GM12878 (cell line): ENCODE data around the gene PRKCB. TPM values are rescaled to one million over a fixed set of nuclear protein-coding genes. Genes with fewer than 3 reads are reported as not detected.

Source experiments
- ATAC-seq: fragments of 200-7000 bp; cut with Tn5 transposase; 3 replicates; pipeline ENCODE4 v1.9.1; 2020; ENCODE audit warnings: mild to moderate bottlenecking, moderate library complexity
- BruUV-seq: library from RNA; stranded (reverse); fragments of 400-500 nt; replicated peaks from 2 replicates; lab custom pipeline; 2021; lab: Mats Ljungman, UMichigan
- CTCF ChIA-PET: fragments of 300-600 bp; sonication (Branson Sonifier 250); formaldehyde crosslinking; extraction: SDS; loops from one replicate; lab custom pipeline; 2021; ENCODE audit warnings: inconsistent platforms; lab: Yijun Ruan, JAX
- POLR2A ChIA-PET: fragments of 350-600 bp; formaldehyde crosslinking; extraction: SDS; loops from one replicate; lab custom pipeline; 2021; ENCODE audit warnings: inconsistent platforms; lab: Charles Lee
- RAD21 ChIA-PET: fragments of 300-600 bp; sonication (Branson Sonifier 250); formaldehyde crosslinking; loops from one replicate; lab custom pipeline; 2023; ENCODE audit warnings: antibody characterized with exemption; ENCODE audit not compliant: unreplicated experiment; lab: Charles Lee
- SMC1A ChIA-PET: fragments of 300-600 bp; sonication (Branson Sonifier 250); formaldehyde crosslinking; loops from one replicate; lab custom pipeline; 2023; ENCODE audit not compliant: unreplicated experiment, uncharacterized antibody; lab: Charles Lee
- DNase-seq: peaks from one replicate; pipeline ENCODE4 v3.0.0-alpha.2; 2011; ENCODE audit warnings: low read depth, low spot score
- FAIRE-seq: peaks from 3 replicates; lab custom pipeline; 2011; peaks lifted over from hg19 to GRCh38; lab: Jason Lieb, UNC
- H2AFZ ChIP-seq: 2 replicates; pipeline ENCODE4 v1.6.0; 2011; ENCODE audit warnings: low read depth, low read length, control low read depth; ENCODE audit not compliant: control insufficient read depth
- H3K27ac ChIP-seq: 2 replicates; pipeline ENCODE4 v1.5.1; 2011; ENCODE audit warnings: control low read depth; ENCODE audit not compliant: control insufficient read depth, insufficient read depth
- H3K27me3 ChIP-seq, 2 experiments: replicated peaks in 1 of 2; 2 replicates each; pipeline versions ENCODE4 v1.6.0 to v1.6.1; 2011; ENCODE audit warnings: low read length in 1 of 2; ENCODE audit not compliant: control insufficient read depth in 2 of 2, insufficient read depth in 2 of 2
- H3K36me3 ChIP-seq, 2 experiments: 2 replicates each; pipeline ENCODE4 v1.5.1; 2011; ENCODE audit warnings: low read length in 1 of 2; ENCODE audit not compliant: control insufficient read depth in 2 of 2, insufficient read depth in 2 of 2
- H3K4me1 ChIP-seq: 2 replicates; pipeline ENCODE4 v1.6.1; 2011; ENCODE audit warnings: mild to moderate bottlenecking, low read length, moderate library complexity, mixed read lengths; ENCODE audit not compliant: control insufficient read depth, insufficient read depth
- H3K4me2 ChIP-seq: 2 replicates; pipeline ENCODE4 v1.6.0; 2011; ENCODE audit warnings: control low read depth; ENCODE audit not compliant: control insufficient read depth, insufficient read depth
- H3K4me3 ChIP-seq: fragments of 200-600 bp; sonication (generic); 2 replicates; pipeline ENCODE4 v1.5.1; 2016
- H3K79me2 ChIP-seq: 2 replicates; pipeline ENCODE4 v1.6.0; 2011; ENCODE audit warnings: low read length; ENCODE audit not compliant: control insufficient read depth, insufficient read depth
- H3K9ac ChIP-seq: 2 replicates; pipeline ENCODE4 v1.8.0; 2011; ENCODE audit warnings: low read length, control low read depth, mixed read lengths; ENCODE audit not compliant: control insufficient read depth, insufficient read depth
- H3K9me3 ChIP-seq: replicated peaks from 3 replicates; pipeline ENCODE4 v1.5.1; 2011; ENCODE audit warnings: mild to moderate bottlenecking, low read length; ENCODE audit not compliant: control insufficient read depth, insufficient read depth
- H4K20me1 ChIP-seq: 2 replicates; pipeline ENCODE4 v1.6.0; 2011; ENCODE audit not compliant: control insufficient read depth, insufficient read depth
- ESRRA ChIP-seq: IDR thresholded peaks from 2 replicates; pipeline ENCODE4 v1.6.1; 2012; ENCODE audit warnings: mild to moderate bottlenecking, low read length, improper control_type of control experiment
- TBL1XR1 ChIP-seq: IDR thresholded peaks from 2 replicates; pipeline ENCODE4 v1.6.1; 2012; ENCODE audit warnings: low read depth, low read length, improper control_type of control experiment
- ZBTB40 ChIP-seq: fragments of 450-650 bp; IDR thresholded peaks from 2 replicates; pipeline ENCODE4 v1.6.1; 2016; ENCODE audit warnings: mild to moderate bottlenecking, moderate library complexity, borderline replicate concordance
- WGBS: methylation state at CpG from one replicate; pipeline ENCODE4 v1.1.6; 2016; ENCODE audit warnings: low lambda C conversion rate; ENCODE audit not compliant: insufficient replicate concordance, insufficient coverage; ENCODE audit errors: missing lambda C conversion rate; 5-methylcytosine and 5-hydroxymethylcytosine counted together
- in situ Hi-C: fragments of 300-500 bp; cut with MboI; formaldehyde crosslinking; loops from 9 replicates; pipeline ENCODE4 v1.14.3; 2018; ENCODE audit warnings: mixed read lengths
- intact Hi-C: fragments of 100-400 bp; cut with micrococcal nuclease; formaldehyde crosslinking; loops from one replicate; pipeline ENCODE4 v1.14.2; 2022; ENCODE audit not compliant: unreplicated experiment
- polyA plus RNA-seq, 11 experiments: library from polyadenylated mRNA; depleted of rRNA in 4 of 11; unstranded in 6 of 11; stranded (reverse) in 5 of 11; fragments of >200 nt; fragmentation: Nextera tagmentation in 4 of 11; fragmentation: Illumina TruSeq in 1 of 11; extraction: Ambion mirVana in 4 of 11; extraction: Trizol in 1 of 11; gene quantifications; 1 replicate in 1 of 11; 2 replicates in 10 of 11; pipeline versions ENCODE4 v1.2.1 to v1.2.3, GENCODE V29; 2011 to 2016; ENCODE audit warnings: inconsistent platforms in 2 of 11, missing spikeins in 2 of 11, low read depth in 1 of 11
- total RNA-seq, 4 experiments: library from RNA; depleted of rRNA in 3 of 4; stranded (reverse); fragments of >200 nt in 3 of 4; fragmentation: Illumina TruSeq in 1 of 4; extraction: Trizol in 1 of 4; gene quantifications; 2 replicates each; pipeline versions ENCODE4 v1.2.1 to v1.2.3, GENCODE V29; 2013 to 2021

PRKCB gene
- total and polyA plus RNA-seq, 10 of the 15 experiments (the other 5 are each of a cell fraction or from before 2014, with no cell fraction given), result 21.4 to 158 (median 97.3) TPM

GRCh38 chr16:24180451-24180850 lies 344.7 kb downstream of the PRKCB start:
- no peak overlapping the region for H3K4me3 ChIP-seq
- TF ChIP-seq ESRRA, result no peak
- no peak for TF ChIP-seq TBL1XR1
- no peak for TF ChIP-seq ZBTB40
- TF ChIP-seq, all 136 proteins: peak for 0
- BruUV-seq, result no TSS peak
- intact Hi-C loops (no loop called here), in situ Hi-C loops (no loop called here)
- ChIA-PET RAD21 (no interaction called here), POLR2A (no interaction called here), CTCF (no interaction called here), SMC1A (no interaction called here)
- no peak overlapping the region for H3K9ac ChIP-seq
- FAIRE-seq (no peak), ATAC-seq (no peak), DNase-seq (no peak)
- no peaks in the 10 kb centered on the region for H4K20me1 ChIP-seq
- no peak overlapping the region for H3K4me2 ChIP-seq
- no peak overlapping the region for H2AFZ ChIP-seq
- 94% methylated on average over 8 of the region's 8 CpGs for WGBS
- peaks cover 15 to 32% of the 10 kb centered on the region in 2 experiments; a peak in 3 of 4 replicates for H3K36me3 ChIP-seq
- no peaks in the 10 kb centered on the region for H3K9me3 ChIP-seq
- H3K4me1 ChIP-seq, result no peaks in the 10 kb centered on the region
- H3K79me2 ChIP-seq, result no peaks in the 10 kb centered on the region
- H3K27me3 ChIP-seq, result no peaks in the 10 kb centered on the region
- H3K27ac ChIP-seq, result no peak overlapping the region
